Body of pancreas (tissue), 4 donors: Measurements from ENCODE around the gene UGT3A1.

Source experiments
- CTCF ChIP-seq, 7 experiments: fragments of 450-650 bp in 4 of 7; fragments of 200-600 bp in 3 of 7; sonication (generic) in 3 of 7; IDR thresholded peaks; one replicate each; pipeline ENCODE4 v1.5.1; 2016 to 2019; ENCODE audit warnings: antibody characterized with exemption in 7 of 7
- POLR2A ChIP-seq, 3 donors: fragments of 450-650 bp; IDR thresholded peaks; one replicate each; pipeline ENCODE4 v1.6.1; 2016; ENCODE audit warnings: antibody characterized with exemption in 3 of 3, mild to moderate bottlenecking in 2 of 3

GRCh38 chr5:35956429-35956828 lies 34.8 kb downstream of the UGT3A1 start:
- TF ChIP-seq CTCF (IDR thresholded peaks at IDR 0.05) (no peak), POLR2A (IDR thresholded peaks at IDR 0.05) (no peak)
